Esophagus squamous epithelium (tissue), 5 donors: Measurements from ENCODE around the gene EXD2. TPM values are rescaled to one million over a fixed set of nuclear protein-coding genes. Genes with fewer than 3 reads are reported as not detected.

ENCODE experiments used
- DNase-seq: peaks from one replicate; lab custom pipeline; 2025; lab: John Stamatoyannopoulos, UW
- H3K27ac ChIP-seq, 4 donors: fragments of 200-600 bp; sonication (generic); one replicate each; pipeline ENCODE4 v1.5.1; 2016 to 2019; ENCODE audit warnings: mild to moderate bottlenecking in 1 of 4
- H3K27me3 ChIP-seq, 4 donors: fragments of 200-600 bp; sonication (generic); 1 replicate in 3 of 4; 2 replicates in 1 of 4; pipeline versions ENCODE4 v1.5.1 to v1.6.0; 2017 to 2021; ENCODE audit warnings: antibody characterized with exemption in 1 of 4
- H3K36me3 ChIP-seq, 3 donors: fragments of 200-600 bp; sonication (generic); one replicate each; pipeline ENCODE4 v1.5.1; 2016 to 2019
- H3K4me1 ChIP-seq, 3 donors: fragments of 200-600 bp; sonication (generic); one replicate each; pipeline ENCODE4 v1.5.1; 2017 to 2019
- H3K4me3 ChIP-seq, 4 donors: fragments of 200-600 bp; sonication (generic); 1 replicate in 3 of 4; 2 replicates in 1 of 4; pipeline ENCODE4 v1.5.1; 2016 to 2019; ENCODE audit warnings: mild to moderate bottlenecking in 2 of 4, moderate library complexity in 1 of 4
- H3K9me3 ChIP-seq, 3 donors: fragments of 200-600 bp; sonication (generic); one replicate each; pipeline ENCODE4 v1.5.1; 2016 to 2019
- POLR2A ChIP-seq, 4 donors: fragments of 450-650 bp; IDR thresholded peaks; one replicate each; pipeline ENCODE4 v1.6.1; 2017; ENCODE audit warnings: antibody characterized with exemption in 4 of 4, mild to moderate bottlenecking in 4 of 4, moderate library complexity in 3 of 4
- WGBS, 2 donors: methylation state at CpG; one replicate each; pipeline ENCODE4 v1.1.5; 2018; 5-methylcytosine and 5-hydroxymethylcytosine counted together
- intact Hi-C: fragments of 100-400 bp; cut with DNase I; formaldehyde crosslinking; loops from one replicate; pipeline ENCODE4 v1.15.0; 2022
- total RNA-seq, 4 donors: library from RNA; depleted of rRNA; stranded (reverse); fragments of >200 nt; gene quantifications; one replicate each; pipeline ENCODE4 v1.1.0, GENCODE V29; 2016
- TF ChIP-seq, protein P1 (sequence below), 6 experiments: fragments of 450-650 bp in 4 of 6; fragments of 200-600 bp in 2 of 6; sonication (generic) in 2 of 6; IDR thresholded peaks; one replicate each; pipeline ENCODE4 v1.5.1; 2016 to 2019; ENCODE audit warnings: antibody characterized with exemption in 6 of 6, mild to moderate bottlenecking in 4 of 6, moderate library complexity in 4 of 6
- donor health status: DM: yes; HTN: yes; CAD: no.

The EXD2 gene
- total RNA-seq, 4 donors from 2014 or later = 12.3 to 22.9 (median 19.9) TPM

- TF ChIP-seq, protein P1, sequence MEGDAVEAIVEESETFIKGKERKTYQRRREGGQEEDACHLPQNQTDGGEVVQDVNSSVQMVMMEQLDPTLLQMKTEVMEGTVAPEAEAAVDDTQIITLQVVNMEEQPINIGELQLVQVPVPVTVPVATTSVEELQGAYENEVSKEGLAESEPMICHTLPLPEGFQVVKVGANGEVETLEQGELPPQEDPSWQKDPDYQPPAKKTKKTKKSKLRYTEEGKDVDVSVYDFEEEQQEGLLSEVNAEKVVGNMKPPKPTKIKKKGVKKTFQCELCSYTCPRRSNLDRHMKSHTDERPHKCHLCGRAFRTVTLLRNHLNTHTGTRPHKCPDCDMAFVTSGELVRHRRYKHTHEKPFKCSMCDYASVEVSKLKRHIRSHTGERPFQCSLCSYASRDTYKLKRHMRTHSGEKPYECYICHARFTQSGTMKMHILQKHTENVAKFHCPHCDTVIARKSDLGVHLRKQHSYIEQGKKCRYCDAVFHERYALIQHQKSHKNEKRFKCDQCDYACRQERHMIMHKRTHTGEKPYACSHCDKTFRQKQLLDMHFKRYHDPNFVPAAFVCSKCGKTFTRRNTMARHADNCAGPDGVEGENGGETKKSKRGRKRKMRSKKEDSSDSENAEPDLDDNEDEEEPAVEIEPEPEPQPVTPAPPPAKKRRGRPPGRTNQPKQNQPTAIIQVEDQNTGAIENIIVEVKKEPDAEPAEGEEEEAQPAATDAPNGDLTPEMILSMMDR (IDR thresholded peaks at IDR 0.05) = no peak
- no peak for TF ChIP-seq POLR2A (IDR thresholded peaks at IDR 0.05)
- intact Hi-C loops = no loop called here
Observed at GRCh38 chr14:69267492-69267891, 76.2 kb downstream of the EXD2 start.

GRCh38 chr14:69268223-69268622 is 76.9 kb downstream of the EXD2 start:
- H3K27ac ChIP-seq = no peak overlapping the region
- WGBS, 2 donors = 44 to 67% methylated on average over 1 to 2 of the region's 2 CpGs
- no peak for TF ChIP-seq POLR2A (IDR thresholded peaks at IDR 0.05)
- TF ChIP-seq, protein P1 (IDR thresholded peaks at IDR 0.05) = no peak

More at GRCh38 chr14:69267492-69267891, 76.2 kb downstream of the EXD2 start:
- H3K27me3 ChIP-seq = peaks cover 0 to 42% (median 0%) of the 10 kb centered on the region in 4 donors
- no peaks in the 10 kb centered on the region for H3K36me3 ChIP-seq
- no peak overlapping the region for H3K4me3 ChIP-seq
- no peaks in the 10 kb centered on the region for H3K9me3 ChIP-seq
- peaks cover 0 to 7% (median 4%) of the 10 kb centered on the region in 3 donors for H3K4me1 ChIP-seq
- no peak overlapping the region for H3K27ac ChIP-seq
- DNase-seq = no peak
- 60 to 94% methylated on average over 2 to 4 of the region's 4 CpGs for WGBS, 2 donors

GRCh38 chr14:69268763-69269162 is 77.5 kb downstream of the EXD2 start:
- intact Hi-C loops = no loop called here
- TF ChIP-seq, protein P1 (IDR thresholded peaks at IDR 0.05) = no peak
- TF ChIP-seq POLR2A (IDR thresholded peaks at IDR 0.05) = no peak
- Histone ChIP-seq H3K36me3 (no peaks in the 10 kb centered on the region), H3K27ac (no peak overlapping the region), H3K4me3 (no peak overlapping the region), H3K4me1 (no peaks in the 10 kb centered on the region), H3K27me3 (peaks cover 0 to 29% (median 0%) of the 10 kb centered on the region in 4 donors), H3K9me3 (no peaks in the 10 kb centered on the region)
- WGBS, 2 donors = 49 to 54% methylated on average over 4 of the region's 4 CpGs
- DNase-seq = no peak

More at GRCh38 chr14:69268223-69268622, 76.9 kb downstream of the EXD2 start:
- Histone ChIP-seq H3K36me3 (no peaks in the 10 kb centered on the region), H3K4me1 (peaks cover 0 to under 1% (median 0%) of the 10 kb centered on the region in 3 donors), H3K9me3 (no peaks in the 10 kb centered on the region), H3K27me3 (peaks cover 0 to 35% (median 0%) of the 10 kb centered on the region in 4 donors), H3K4me3 (no peak overlapping the region)
- intact Hi-C loops = no loop called here
- no peak for DNase-seq

GRCh38 chr14:69269381-69269780 is 78.1 kb downstream of the EXD2 start:
- peaks cover 0 to 24% (median 0%) of the 10 kb centered on the region in 4 donors for H3K27me3 ChIP-seq
- no peaks in the 10 kb centered on the region for H3K9me3 ChIP-seq
- intact Hi-C loops = no loop called here
- DNase-seq = no peak
- H3K36me3 ChIP-seq = no peaks in the 10 kb centered on the region
- H3K27ac ChIP-seq = no peak overlapping the region
- TF ChIP-seq POLR2A (IDR thresholded peaks at IDR 0.05) = no peak
- TF ChIP-seq, protein P1 (IDR thresholded peaks at IDR 0.05) = no peak
- H3K4me1 ChIP-seq = no peaks in the 10 kb centered on the region
- 80 to 83% methylated on average over 1 of the region's 1 CpG for WGBS, 2 donors
- no peak overlapping the region for H3K4me3 ChIP-seq

DNA sequence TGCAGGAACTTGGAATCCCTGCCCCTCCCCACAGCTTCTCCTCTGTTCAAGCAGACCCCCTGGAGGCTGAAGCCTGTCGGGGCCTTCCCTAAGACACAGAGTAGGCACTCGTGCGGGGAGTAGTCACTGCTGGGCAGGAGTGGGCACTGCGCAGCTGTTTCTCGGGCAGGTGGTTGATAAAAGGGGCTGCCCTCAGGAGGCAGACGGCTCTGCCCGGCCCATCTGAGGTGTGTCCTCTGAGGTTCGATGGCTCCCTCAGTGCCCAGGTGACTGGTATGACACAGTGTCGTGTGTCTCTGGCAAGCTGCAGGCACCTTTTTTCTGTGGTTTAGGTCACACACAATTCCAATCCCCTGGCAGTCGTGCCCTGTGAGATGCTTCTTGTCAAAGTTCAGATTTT is 78.8 kb downstream of the EXD2 start:
- peaks cover 0 to 19% (median 0%) of the 10 kb centered on the region in 4 donors for H3K27me3 ChIP-seq
- H3K36me3 ChIP-seq = no peaks in the 10 kb centered on the region
- no peak for DNase-seq
- WGBS, 2 donors = 76 to 86% methylated on average over 8 to 9 of the region's 10 CpGs
- H3K4me1 ChIP-seq = no peaks in the 10 kb centered on the region
- no peak for TF ChIP-seq POLR2A (IDR thresholded peaks at IDR 0.05)
- TF ChIP-seq, protein P1 (IDR thresholded peaks at IDR 0.05) = no peak
- H3K9me3 ChIP-seq = no peaks in the 10 kb centered on the region
- no peak overlapping the region for H3K4me3 ChIP-seq
- H3K27ac ChIP-seq = no peak overlapping the region
- intact Hi-C loops = no loop called here
